ENCODE data around the gene WFDC8.

DNA sequence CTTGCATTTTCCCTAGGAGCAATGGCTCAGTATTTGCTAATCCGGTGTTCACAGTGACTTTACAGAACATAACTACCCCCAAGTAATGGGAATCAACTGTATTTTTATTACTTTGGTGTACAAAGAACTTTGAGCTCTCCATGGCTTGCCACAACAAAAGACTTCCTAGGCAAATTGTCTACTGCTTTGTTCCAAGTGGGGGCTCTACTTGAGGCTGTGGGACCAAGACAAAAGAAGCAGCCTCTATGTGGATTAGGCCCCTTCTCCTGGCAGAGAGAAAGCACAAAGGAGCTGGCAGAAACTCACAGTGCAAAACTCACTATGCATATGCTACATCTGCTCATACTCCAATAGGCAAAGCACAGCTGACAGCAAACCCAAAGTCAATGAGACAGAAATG is 853 bp downstream of the WFDC8 start:
- TF ChIP-seq POLR2A (IDR thresholded peaks at IDR 0.05) (no peak), POLR2AphosphoS5 (IDR thresholded peaks at IDR 0.05) (no peak), EP300 (IDR thresholded peaks at IDR 0.05) (no peak)

Measured in suprapubic skin (tissue), 4 donors.